OCI-LY1 (cell line): ENCODE measurements around the gene CYTH3.

Source experiments
- H2AFZ ChIP-seq: fragments of 200-600 bp; sonication (generic), shearing (Covaris generic); 2 replicates; pipeline ENCODE4 v1.6.0; 2014; ENCODE audit warnings: antibody characterized with exemption, mild to moderate bottlenecking, low read length
- H3F3A ChIP-seq: fragments of 200-600 bp; sonication (generic), shearing (Covaris generic); 2 replicates; pipeline ENCODE4 v1.6.0; 2014; ENCODE audit warnings: mild to moderate bottlenecking, antibody characterized with exemption, low read length, moderate library complexity; ENCODE audit not compliant: insufficient read depth
- H3K27ac ChIP-seq: fragments of 200-600 bp; sonication (generic); 2 replicates; pipeline ENCODE4 v1.5.1; 2014; ENCODE audit warnings: low read length, mixed run types, mild to moderate bottlenecking, low read depth; ENCODE audit not compliant: poor library complexity, severe bottlenecking
- H3K27me3 ChIP-seq: fragments of 200-600 bp; sonication (generic); 2 replicates; pipeline ENCODE4 v1.6.0; 2014; ENCODE audit warnings: antibody characterized with exemption, mild to moderate bottlenecking, low read length, moderate library complexity; ENCODE audit not compliant: insufficient read depth
- H3K36me3 ChIP-seq: fragments of 200-600 bp; sonication (generic); 2 replicates; pipeline ENCODE4 v1.6.1; 2014; ENCODE audit warnings: mild to moderate bottlenecking, antibody characterized with exemption, low read length, moderate library complexity, mixed read lengths; ENCODE audit not compliant: insufficient read depth
- H3K4me1 ChIP-seq: fragments of 200-600 bp; sonication (generic); 2 replicates; pipeline ENCODE4 v1.5.1; 2014; ENCODE audit warnings: mild to moderate bottlenecking, low read length, moderate library complexity; ENCODE audit not compliant: insufficient read depth, severe bottlenecking
- H3K4me2 ChIP-seq: fragments of 200-600 bp; sonication (generic), shearing (Covaris generic); 2 replicates; pipeline ENCODE4 v1.6.1; 2014; ENCODE audit warnings: low read length
- H3K4me3 ChIP-seq: fragments of 200-600 bp; sonication (generic); 2 replicates; pipeline ENCODE4 v1.5.1; 2014; ENCODE audit warnings: low read length, low read depth, mild to moderate bottlenecking, mixed read lengths; ENCODE audit not compliant: poor library complexity, severe bottlenecking
- H3K79me2 ChIP-seq: fragments of 200-600 bp; shearing (Covaris generic); 2 replicates; pipeline ENCODE4 v1.6.1; 2016; ENCODE audit warnings: mixed run types, low read length, mixed read lengths; ENCODE audit not compliant: insufficient read depth
- H3K9ac ChIP-seq: fragments of 200-600 bp; sonication (generic), shearing (Covaris generic); 2 replicates; pipeline ENCODE4 v1.6.1; 2014; ENCODE audit warnings: mild to moderate bottlenecking, low read length, mixed read lengths
- H3K9me2 ChIP-seq: fragments of 200-600 bp; sonication (generic), shearing (Covaris generic); 2 replicates; pipeline ENCODE4 v1.6.1; 2014; ENCODE audit warnings: low read depth, mild to moderate bottlenecking, low read length, mixed read lengths
- H3K9me3 ChIP-seq: fragments of 200-600 bp; shearing (Covaris generic); 2 replicates; pipeline ENCODE4 v1.6.1; 2014; ENCODE audit warnings: low read length, mixed read lengths
- H4K20me1 ChIP-seq: fragments of 200-600 bp; sonication (generic), shearing (Covaris generic); 2 replicates; pipeline ENCODE4 v1.6.0; 2016; ENCODE audit warnings: mild to moderate bottlenecking, low read length; ENCODE audit not compliant: insufficient read depth
- EZH2 ChIP-seq: fragments of 200-600 bp; sonication (generic), shearing (Covaris generic); IDR thresholded peaks from 2 replicates; pipeline ENCODE4 v1.8.0; 2017; ENCODE audit warnings: borderline replicate concordance, mixed run types, mild to moderate bottlenecking, antibody characterized with exemption, low read length, moderate library complexity, mixed read lengths
- TF ChIP-seq, protein P1 (sequence below): fragments of 200-600 bp; sonication (generic), shearing (Covaris generic); IDR thresholded peaks from 2 replicates; pipeline ENCODE4 v1.5.1; 2017; ENCODE audit warnings: mild to moderate bottlenecking, antibody characterized with exemption, low read length, moderate library complexity, mixed read lengths

Gene CYTH3

DNA sequence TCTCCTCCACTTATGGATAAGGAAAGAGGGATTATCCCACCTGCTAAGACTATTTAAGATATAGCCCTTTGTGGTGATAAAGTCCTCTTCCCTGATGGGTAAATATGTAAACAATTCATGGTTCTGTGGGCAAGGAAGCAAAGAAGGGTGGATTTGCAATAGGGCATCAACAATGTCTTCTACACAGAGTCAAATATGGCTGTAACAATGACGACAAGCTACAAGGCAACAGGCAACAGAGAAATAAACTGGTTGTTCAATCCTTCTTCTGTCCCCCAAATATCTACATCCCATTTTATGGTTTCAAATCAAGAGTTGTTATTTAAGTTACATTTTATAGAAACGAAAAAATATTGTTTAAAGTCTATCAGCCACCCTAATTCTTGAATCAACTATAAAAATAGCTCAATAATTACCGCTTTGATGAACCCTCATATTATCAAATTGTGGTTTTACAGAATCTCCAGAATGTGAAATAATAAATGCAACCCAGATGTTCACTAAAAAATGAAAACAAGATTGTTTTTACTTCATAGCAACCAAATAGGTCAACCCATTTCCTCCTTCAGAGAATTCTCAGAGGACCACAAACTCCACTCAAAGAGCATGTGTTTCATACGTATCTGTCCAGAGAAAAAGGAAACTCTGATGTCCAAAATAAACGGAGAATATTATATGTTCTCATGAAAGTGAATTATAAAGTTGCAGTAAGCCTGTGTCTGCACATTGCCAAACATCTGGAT is 13.8 kb downstream of the CYTH3 start:
- no peaks in the 10 kb centered on the region for H3K27me3 ChIP-seq
- no peak overlapping the region for H2AFZ ChIP-seq
- no peaks in the 10 kb centered on the region for H3K79me2 ChIP-seq
- H3K9me2 ChIP-seq, result no peaks in the 10 kb centered on the region
- H3K4me1 ChIP-seq, result peaks cover 6% of the 10 kb centered on the region
- H3K9me3 ChIP-seq, result no peaks in the 10 kb centered on the region
- no peaks in the 10 kb centered on the region for H3K36me3 ChIP-seq
- no peak overlapping the region for H3K4me2 ChIP-seq
- no peaks in the 10 kb centered on the region for H4K20me1 ChIP-seq
- H3K27ac ChIP-seq, result no peak overlapping the region
- no peak overlapping the region for H3K9ac ChIP-seq
- TF ChIP-seq, protein P1, sequence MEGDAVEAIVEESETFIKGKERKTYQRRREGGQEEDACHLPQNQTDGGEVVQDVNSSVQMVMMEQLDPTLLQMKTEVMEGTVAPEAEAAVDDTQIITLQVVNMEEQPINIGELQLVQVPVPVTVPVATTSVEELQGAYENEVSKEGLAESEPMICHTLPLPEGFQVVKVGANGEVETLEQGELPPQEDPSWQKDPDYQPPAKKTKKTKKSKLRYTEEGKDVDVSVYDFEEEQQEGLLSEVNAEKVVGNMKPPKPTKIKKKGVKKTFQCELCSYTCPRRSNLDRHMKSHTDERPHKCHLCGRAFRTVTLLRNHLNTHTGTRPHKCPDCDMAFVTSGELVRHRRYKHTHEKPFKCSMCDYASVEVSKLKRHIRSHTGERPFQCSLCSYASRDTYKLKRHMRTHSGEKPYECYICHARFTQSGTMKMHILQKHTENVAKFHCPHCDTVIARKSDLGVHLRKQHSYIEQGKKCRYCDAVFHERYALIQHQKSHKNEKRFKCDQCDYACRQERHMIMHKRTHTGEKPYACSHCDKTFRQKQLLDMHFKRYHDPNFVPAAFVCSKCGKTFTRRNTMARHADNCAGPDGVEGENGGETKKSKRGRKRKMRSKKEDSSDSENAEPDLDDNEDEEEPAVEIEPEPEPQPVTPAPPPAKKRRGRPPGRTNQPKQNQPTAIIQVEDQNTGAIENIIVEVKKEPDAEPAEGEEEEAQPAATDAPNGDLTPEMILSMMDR, result no peak
- no peak for TF ChIP-seq EZH2
- H3K4me3 ChIP-seq, result no peak overlapping the region
- H3F3A ChIP-seq, result no peaks in the 10 kb centered on the region

DNA sequence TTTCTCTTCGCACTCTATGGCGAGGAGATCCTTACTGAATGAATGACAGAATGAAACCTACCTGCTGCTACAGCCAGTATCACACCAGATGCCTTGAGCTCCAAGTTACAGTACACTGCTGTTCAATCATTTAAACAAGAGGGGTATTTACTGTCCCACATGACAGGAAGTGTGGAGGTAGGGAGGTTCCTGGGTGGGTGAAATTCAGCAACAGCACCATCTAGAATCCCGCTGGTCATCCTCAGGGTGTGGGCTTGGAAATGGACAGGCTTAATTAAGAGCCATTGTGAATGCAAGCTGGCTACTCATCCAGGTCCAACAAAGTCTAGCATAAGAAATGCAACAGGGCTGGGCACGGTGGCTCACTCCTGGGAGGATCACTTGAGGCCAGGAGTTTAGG is 14.7 kb downstream of the CYTH3 start:
- Histone ChIP-seq H3K4me2 (no peak overlapping the region), H3K9ac (no peak overlapping the region), H4K20me1 (no peaks in the 10 kb centered on the region), H3F3A (no peaks in the 10 kb centered on the region), H3K79me2 (no peaks in the 10 kb centered on the region), H3K9me2 (no peaks in the 10 kb centered on the region), H2AFZ (no peak overlapping the region), H3K9me3 (no peaks in the 10 kb centered on the region), H3K36me3 (no peaks in the 10 kb centered on the region), H3K4me1 (peaks cover 6% of the 10 kb centered on the region), H3K27ac (no peak overlapping the region), H3K4me3 (no peak overlapping the region), H3K27me3 (no peaks in the 10 kb centered on the region)
- no peak for TF ChIP-seq EZH2
- TF ChIP-seq, protein P1, result no peak

DNA sequence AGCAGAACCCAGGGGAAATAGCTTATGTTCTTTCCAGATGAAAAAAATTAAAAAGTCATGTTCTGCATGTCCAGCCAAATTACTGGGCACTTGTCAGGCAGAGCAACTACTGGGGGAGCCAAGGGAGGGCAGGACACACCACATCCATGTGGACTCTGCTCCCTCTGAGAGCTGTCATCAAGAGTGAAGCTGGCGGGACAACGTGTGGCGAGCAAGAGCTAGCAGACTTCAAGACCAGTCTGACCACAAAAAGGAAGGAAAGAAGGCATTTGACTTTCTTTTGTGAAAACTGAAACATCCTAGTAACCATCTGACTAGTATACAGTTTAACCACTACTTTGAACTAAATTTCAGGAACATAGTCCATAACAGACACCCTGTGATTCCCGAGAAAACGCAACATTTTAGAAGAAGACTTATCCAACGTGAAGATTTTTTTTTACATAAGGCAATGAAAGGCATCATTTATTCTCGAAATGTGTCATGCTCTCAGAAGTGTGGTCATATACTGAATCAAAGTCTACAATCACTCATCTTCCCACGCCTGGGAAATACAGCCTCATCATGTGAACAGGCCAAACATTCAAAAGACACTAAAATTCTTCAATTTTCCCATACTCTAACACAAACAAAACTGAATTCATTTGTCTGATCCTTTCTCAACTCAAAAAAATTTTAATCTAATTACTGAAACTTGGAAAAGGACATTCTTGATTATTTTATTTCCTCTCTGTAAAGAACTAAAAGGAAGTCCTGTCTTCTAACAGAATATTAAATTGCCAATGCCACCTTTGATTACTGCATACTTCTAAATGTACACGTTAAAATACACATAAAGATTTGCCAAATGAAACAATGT is 15.5 kb downstream of the CYTH3 start:
- no peaks in the 10 kb centered on the region for H3K9me2 ChIP-seq
- no peaks in the 10 kb centered on the region for H3K36me3 ChIP-seq
- no peaks in the 10 kb centered on the region for H3K9me3 ChIP-seq
- no peaks in the 10 kb centered on the region for H3K27me3 ChIP-seq
- H4K20me1 ChIP-seq, result no peaks in the 10 kb centered on the region
- no peak overlapping the region for H2AFZ ChIP-seq
- TF ChIP-seq EZH2, result no peak
- TF ChIP-seq, protein P1, result no peak
- H3K4me3 ChIP-seq, result no peak overlapping the region
- H3K27ac ChIP-seq, result no peak overlapping the region
- H3F3A ChIP-seq, result no peaks in the 10 kb centered on the region
- H3K4me1 ChIP-seq, result peaks cover 6% of the 10 kb centered on the region
- no peaks in the 10 kb centered on the region for H3K79me2 ChIP-seq
- no peak overlapping the region for H3K9ac ChIP-seq
- no peak overlapping the region for H3K4me2 ChIP-seq
